GM12891 (cell line): Measurements from ENCODE around the gene OTX1.
A peak's percentile ranks its signal among the peaks of the same experiment; 100 is the strongest.

Source experiments
- DNase-seq: peaks from one replicate; pipeline ENCODE4 v3.0.0; 2011; ENCODE audit warnings: low spot score; ENCODE audit not compliant: insufficient read length
- FAIRE-seq: peaks from 2 replicates; lab custom pipeline; 2011; peaks lifted over from hg19 to GRCh38; lab: Jason Lieb, UNC
- PAX5 ChIP-seq: IDR thresholded peaks from 2 replicates; pipeline ENCODE4 v1.6.1; 2011; ENCODE audit warnings: low read length, moderate library complexity, mild to moderate bottlenecking; ENCODE audit not compliant: insufficient read depth, severe bottlenecking
- POLR2A ChIP-seq: IDR thresholded peaks from 2 replicates; pipeline ENCODE4 v1.6.1; 2011; ENCODE audit warnings: low read depth, low read length, control low read depth
- POLR2AphosphoS5 ChIP-seq: IDR thresholded peaks from 2 replicates; pipeline ENCODE4 v1.6.1; 2011; ENCODE audit warnings: low read depth, low read length, control low read depth
- POU2F2 ChIP-seq: IDR thresholded peaks from 2 replicates; pipeline ENCODE4 v1.6.1; 2011; ENCODE audit warnings: low read depth, mild to moderate bottlenecking, control low read depth, low read length, moderate library complexity
- SPI1 ChIP-seq: IDR thresholded peaks from 2 replicates; pipeline ENCODE4 v1.6.1; 2011; ENCODE audit warnings: low read depth, low read length, control low read depth
- TAF1 ChIP-seq: IDR thresholded peaks from 2 replicates; pipeline ENCODE4 v1.6.1; 2011; ENCODE audit warnings: low read depth, low read length, control low read depth

OTX1 gene

DNA sequence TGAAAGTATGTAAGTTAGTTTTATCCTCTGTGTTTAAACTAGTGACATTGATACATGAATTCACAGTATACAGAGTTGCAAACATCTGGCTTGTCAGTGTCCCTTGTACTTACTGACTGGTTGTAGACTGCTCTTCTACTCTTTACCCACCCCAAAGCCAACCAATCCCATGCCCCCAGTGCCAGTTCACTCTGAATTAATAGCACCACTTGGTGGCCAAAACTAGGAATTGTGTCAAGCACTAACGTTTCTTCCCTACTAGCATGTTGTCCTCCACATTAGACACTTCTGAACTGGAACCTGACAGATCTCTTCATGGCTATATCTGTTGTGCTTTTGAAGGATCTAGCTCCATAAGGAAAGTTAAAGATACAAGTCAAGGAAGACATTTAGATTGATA, 27.2 kb upstream of the OTX1 start:
- FAIRE-seq (no peak), DNase-seq (no peak)
- TF ChIP-seq POU2F2 (no peak), POLR2A (no peak), PAX5 (no peak), SPI1 (no peak), TAF1 (no peak), POLR2AphosphoS5 (no peak)

DNA sequence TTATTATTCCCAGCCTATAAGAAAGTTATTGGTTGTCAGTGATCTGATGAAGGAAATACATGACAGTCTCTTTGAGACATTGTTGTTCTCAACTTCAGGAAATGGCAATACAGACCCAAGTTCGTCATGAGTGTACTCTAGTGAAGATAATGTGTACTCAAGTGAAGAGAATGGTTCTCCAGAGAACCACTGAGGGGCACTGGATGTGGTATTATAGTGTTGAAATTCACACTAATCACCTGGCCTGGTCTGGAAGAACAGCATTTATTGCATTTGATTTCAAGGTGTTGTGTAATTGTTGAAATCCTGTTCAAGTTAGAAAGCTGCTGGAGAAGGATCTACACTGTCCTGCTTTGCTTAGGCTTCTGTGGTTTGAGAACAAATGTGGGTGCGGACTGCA, 23.4 kb upstream of the OTX1 start:
- DNase-seq, result no peak
- TF ChIP-seq POLR2A (no peak), TAF1 (no peak), POLR2AphosphoS5 (no peak), PAX5 (no peak), SPI1 (no peak), POU2F2 (no peak)
- no peak for FAIRE-seq

DNA sequence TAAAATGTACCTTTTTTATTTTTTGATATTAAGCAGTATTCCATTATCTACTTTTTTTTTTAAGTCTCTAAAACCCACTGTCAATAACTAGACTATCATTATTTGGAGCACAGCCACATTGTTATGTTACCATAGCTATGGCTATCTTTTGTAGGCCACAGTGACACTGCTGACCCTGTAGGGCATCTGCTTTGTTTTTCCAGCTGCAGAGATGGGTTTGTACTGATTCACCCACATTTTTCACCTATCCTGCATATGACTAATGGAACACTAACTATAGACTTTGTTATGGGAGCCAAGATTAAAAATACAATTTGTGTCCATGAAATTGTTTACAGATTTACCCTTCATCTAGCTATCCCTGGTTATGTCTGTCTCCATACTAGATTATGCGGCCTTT, 21.6 kb upstream of the OTX1 start:
- TF ChIP-seq SPI1, result no peak
- no peak for TF ChIP-seq POLR2A
- TF ChIP-seq POU2F2, result no peak
- TF ChIP-seq PAX5, result no peak
- TF ChIP-seq TAF1, result no peak
- TF ChIP-seq POLR2AphosphoS5, result no peak
- FAIRE-seq, result no peak
- DNase-seq, result no peak

DNA sequence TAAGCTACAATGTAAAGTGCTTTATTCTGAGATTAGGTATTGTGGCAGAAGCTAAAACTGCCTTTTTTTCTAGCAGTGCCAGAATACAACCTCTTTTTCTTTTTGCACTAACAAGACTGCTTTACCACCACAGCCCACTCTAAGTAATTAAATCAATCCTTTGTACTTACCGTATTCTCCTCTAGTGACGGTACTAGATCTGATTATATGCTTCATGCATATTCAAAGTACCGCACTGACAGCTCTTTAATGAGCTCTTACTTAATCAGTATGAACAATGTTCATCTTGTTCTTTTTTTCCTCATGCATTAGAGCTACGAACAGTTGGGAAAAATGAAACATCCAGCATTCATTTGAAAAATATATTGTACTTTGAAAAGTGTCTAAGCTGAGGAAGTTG, 16.1 kb upstream of the OTX1 start:
- TF ChIP-seq PAX5 (no peak), POLR2A (no peak), TAF1 (no peak), POU2F2 (no peak), POLR2AphosphoS5 (no peak), SPI1 (no peak)
- FAIRE-seq, result peak; percentile 13
- no peak for DNase-seq

DNA sequence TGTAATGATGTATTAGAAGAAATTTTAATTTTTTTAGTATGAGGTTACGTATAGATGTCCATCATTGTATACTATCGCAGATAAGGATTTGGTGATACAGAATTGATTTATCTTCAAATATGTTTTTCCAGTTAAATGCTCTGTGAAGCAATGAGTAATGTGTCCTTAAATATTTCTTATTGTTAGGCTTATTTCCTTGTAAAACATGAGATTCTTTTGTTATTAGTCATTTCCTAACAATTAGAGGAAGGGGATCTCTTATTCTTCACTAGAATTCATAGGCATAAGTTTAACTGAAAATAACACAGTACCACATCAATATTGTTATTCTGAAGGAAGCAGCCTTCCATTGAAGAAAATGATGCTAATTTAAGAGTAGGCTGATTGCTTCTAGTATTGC, 15.5 kb upstream of the OTX1 start:
- FAIRE-seq (no peak), DNase-seq (no peak)
- no peak for TF ChIP-seq POU2F2
- no peak for TF ChIP-seq SPI1
- no peak for TF ChIP-seq PAX5
- TF ChIP-seq POLR2AphosphoS5, result no peak
- no peak for TF ChIP-seq TAF1
- TF ChIP-seq POLR2A, result no peak

DNA sequence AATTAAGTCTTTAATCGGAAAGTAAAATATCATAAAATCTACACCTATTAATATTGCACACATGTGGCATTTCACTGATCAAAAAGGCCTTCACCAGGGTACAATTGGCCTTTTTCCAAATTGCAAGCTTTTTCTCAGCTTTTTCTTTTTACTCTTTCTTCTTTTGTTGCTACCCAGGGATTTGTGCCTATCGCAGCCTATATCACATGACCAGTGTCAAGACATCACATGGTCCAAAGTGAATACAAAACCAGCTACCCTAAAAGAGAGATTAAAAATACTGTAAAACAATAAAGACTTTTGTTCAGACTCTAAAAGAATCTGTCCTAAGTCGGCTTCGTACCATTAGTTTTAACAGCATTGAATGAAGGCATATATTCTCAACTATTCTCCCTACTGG, 15.0 kb upstream of the OTX1 start:
- TF ChIP-seq POU2F2 (no peak), PAX5 (no peak)
- DNase-seq, result no peak
- no peak for FAIRE-seq

DNA sequence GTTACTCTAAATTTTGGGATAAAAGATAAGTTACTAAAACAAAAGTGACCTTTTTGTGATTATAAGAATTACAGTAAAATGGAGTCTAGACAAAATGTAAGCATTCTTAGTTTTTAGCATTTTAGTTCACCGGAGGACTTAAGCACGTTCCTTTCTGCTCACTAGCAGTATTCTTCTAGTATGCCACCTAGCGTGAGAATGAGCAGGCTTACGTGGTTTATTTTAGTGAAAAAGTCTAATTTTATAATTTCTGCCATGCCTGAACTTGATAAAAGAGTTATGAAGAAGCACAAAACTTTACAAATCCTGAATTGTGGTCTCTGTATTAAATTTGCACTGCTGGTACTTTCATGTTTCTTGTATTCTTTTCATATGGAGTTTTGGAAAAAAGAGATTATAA, 12.6 kb upstream of the OTX1 start:
- FAIRE-seq (no peak), DNase-seq (no peak)
- TF ChIP-seq PAX5 (no peak), TAF1 (no peak), POLR2A (no peak), SPI1 (no peak), POU2F2 (no peak), POLR2AphosphoS5 (no peak)

DNA sequence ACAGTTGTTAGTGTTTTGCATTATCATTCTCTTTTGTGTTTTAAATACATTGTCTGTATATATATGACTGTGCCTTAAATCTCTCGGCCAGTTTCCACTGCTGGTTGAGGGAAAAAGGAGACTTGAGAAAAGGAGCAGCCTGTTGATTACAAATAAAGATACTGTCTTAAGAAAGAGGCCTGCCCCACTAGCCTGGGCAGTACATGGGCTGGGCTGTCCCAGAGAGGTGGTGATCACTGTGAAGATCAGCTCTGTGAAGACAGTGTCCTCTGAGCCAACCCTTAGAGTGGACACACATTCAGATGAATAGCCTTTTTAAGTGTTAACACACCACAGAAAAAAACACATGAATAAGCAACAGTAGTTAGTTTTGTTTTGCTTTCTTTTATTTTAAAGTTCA, 10.0 kb upstream of the OTX1 start:
- FAIRE-seq (no peak), DNase-seq (no peak)
- TF ChIP-seq POLR2AphosphoS5, result no peak

DNA sequence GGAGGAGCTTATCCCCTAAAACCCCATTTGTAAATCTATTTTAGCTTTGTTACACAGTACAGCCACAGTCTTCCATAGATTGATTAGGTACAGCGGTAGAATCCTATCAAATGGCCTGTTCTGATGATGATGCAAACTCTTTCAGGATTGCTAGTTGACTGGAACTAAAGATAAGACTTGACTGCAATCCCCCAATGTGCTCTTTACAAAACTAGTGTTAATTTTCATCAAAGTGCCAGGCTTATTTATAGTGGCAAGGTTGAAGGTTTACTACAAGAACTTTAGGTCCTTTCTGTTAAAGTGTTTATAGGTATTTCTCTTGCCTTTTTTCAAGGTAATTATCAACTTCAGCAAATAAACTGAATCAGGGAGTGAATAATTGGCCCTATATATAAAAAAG, 9.0 kb upstream of the OTX1 start:
- FAIRE-seq (no peak), DNase-seq (no peak)
- no peak for TF ChIP-seq POLR2AphosphoS5
- no peak for TF ChIP-seq POU2F2
- no peak for TF ChIP-seq SPI1

DNA sequence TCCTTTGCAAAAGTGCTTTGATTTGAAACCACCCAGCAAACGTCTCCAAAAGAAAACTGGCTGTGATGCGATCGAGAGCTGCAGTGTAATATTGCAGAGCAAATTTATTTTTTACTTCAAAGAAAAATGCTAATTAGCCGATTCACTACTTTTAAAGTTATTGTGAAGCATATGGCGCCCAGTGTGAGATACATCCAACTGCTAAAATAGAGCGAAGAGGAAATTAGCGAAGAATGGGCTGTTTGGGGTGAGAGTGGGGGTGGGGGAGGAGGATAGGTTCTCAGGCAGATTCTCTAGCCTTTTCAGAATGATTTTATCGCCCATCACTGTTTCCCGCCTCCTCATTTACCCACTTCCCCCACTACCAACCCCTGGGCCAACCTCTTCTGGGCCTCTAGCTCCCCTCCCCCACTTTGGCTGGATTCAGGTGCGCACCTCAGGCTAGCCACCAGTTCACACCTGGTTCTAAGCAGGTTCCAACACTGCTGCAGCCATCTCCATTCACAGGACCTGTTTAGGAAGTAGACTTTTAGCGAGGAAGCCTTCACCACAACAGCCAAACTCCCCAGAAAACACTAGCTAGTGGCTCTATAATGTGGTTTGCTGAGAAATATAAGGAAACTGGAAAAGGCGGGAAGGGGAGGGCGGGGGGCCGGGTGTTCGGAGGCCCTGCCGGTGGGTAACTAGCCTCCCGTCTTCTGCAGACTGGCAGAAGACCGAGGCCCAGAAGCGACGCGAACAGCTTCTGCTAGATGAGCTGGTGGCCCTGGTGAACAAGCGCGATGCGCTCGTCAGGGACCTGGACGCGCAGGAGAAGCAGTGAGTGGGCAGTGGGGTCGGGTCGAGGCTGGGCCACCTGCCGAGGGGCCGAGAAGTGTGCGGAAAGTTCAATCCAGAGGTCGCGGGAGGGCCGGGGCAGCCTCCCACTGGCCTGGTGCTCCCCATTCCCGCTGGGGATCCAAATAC, 6.0 kb upstream of the OTX1 start:
- TF ChIP-seq SPI1 (no peak), POU2F2 (no peak), TAF1 (no peak), POLR2AphosphoS5 (no peak), PAX5 (no peak), POLR2A (no peak)
- no peak for FAIRE-seq
- DNase-seq, result no peak
